K562 (cell line): Measurements from ENCODE around the gene SUN5. TPM values are rescaled to one million over a fixed set of nuclear protein-coding genes. Genes with fewer than 3 reads are reported as not detected.

Source experiments
- ATAC-seq: fragments of 200-7000 bp; cut with Tn5 transposase; 3 replicates; pipeline ENCODE4 v1.9.1; 2020; ENCODE audit warnings: moderate library complexity
- BruUV-seq: library from RNA; stranded (reverse); fragments of 400-500 nt; replicated peaks from 2 replicates; lab custom pipeline; 2021; lab: Mats Ljungman, UMichigan
- CTCF ChIA-PET: fragments of 300-600 bp; formaldehyde crosslinking; extraction: SDS; loops from one replicate; lab custom pipeline; 2021; ENCODE audit warnings: low intra/inter-chr PET ratio; lab: Yijun Ruan, JAX
- POLR2A ChIA-PET: fragments of 300-600, 350-650 bp; sonication (Branson Sonifier 250); formaldehyde crosslinking; extraction: SDS; loops from one replicate; lab custom pipeline; 2021; ENCODE audit warnings: antibody characterized with exemption, inconsistent platforms; lab: Yijun Ruan, JAX
- DNase-seq, 4 experiments: peaks; one replicate each; pipeline versions ENCODE4 v3.0.0 to v3.0.0-alpha.2; 2011 to 2018; ENCODE audit warnings: low spot score in 3 of 4, mixed read lengths in 3 of 4; ENCODE audit errors: extremely low read depth in 1 of 4
- FAIRE-seq: peaks from 2 replicates; lab custom pipeline; 2011; peaks lifted over from hg19 to GRCh38; lab: Jason Lieb, UNC
- H2AFZ ChIP-seq: 2 replicates; pipeline ENCODE4 v1.6.0; 2011; ENCODE audit warnings: low read depth, low read length, control low read depth, inconsistent platforms
- H3K27ac ChIP-seq: fragments of 200-600 bp; 3 replicates; pipeline ENCODE4 v1.8.0; 2011; ENCODE audit warnings: low read depth, mild to moderate bottlenecking, control low read depth, inconsistent platforms, low read length, moderate library complexity, mixed read lengths; ENCODE audit errors: extremely low read depth
- H3K27me3 ChIP-seq, 2 experiments: fragments of 300-600 bp in 1 of 2; 2 replicates in 1 of 2; 3 replicates in 1 of 2; pipeline versions ENCODE4 v1.6.0 to v1.8.0; 2011; ENCODE audit warnings: inconsistent platforms in 2 of 2, low read length in 2 of 2, mild to moderate bottlenecking in 1 of 2, mixed read lengths in 1 of 2, moderate library complexity in 1 of 2; ENCODE audit not compliant: control insufficient read depth in 2 of 2, insufficient read depth in 2 of 2
- H3K36me3 ChIP-seq: fragments of 300-600 bp; 3 replicates; pipeline ENCODE4 v1.8.0; 2011; ENCODE audit warnings: mild to moderate bottlenecking, low read length, inconsistent platforms; ENCODE audit not compliant: control insufficient read depth, insufficient read depth
- H3K4me1 ChIP-seq, 2 experiments: fragments of 200-600 bp in 1 of 2; replicated peaks in 1 of 2; 2 replicates in 1 of 2; 3 replicates in 1 of 2; pipeline versions ENCODE4 v1.5.1 to v1.8.0; 2011; ENCODE audit warnings: inconsistent platforms in 2 of 2, low read length in 2 of 2, mild to moderate bottlenecking in 1 of 2, mixed read lengths in 1 of 2, moderate library complexity in 1 of 2; ENCODE audit not compliant: control insufficient read depth in 2 of 2, insufficient read depth in 2 of 2
- H3K4me2 ChIP-seq: 2 replicates; pipeline ENCODE4 v1.6.1; 2011; ENCODE audit warnings: low read length, control low read depth, inconsistent platforms, mixed read lengths; ENCODE audit not compliant: insufficient read depth
- H3K4me3 ChIP-seq: fragments of 200-600 bp; sonication (generic), shearing (Covaris generic); 2 replicates; pipeline ENCODE4 v1.5.1; 2016; ENCODE audit warnings: control low read depth, inconsistent platforms
- H3K79me2 ChIP-seq: fragments of 200-600 bp; 3 replicates; pipeline ENCODE4 v1.8.0; 2011; ENCODE audit warnings: low read length, inconsistent platforms; ENCODE audit not compliant: control insufficient read depth, insufficient read depth
- H3K9ac ChIP-seq, 2 experiments: 2 replicates each; pipeline versions ENCODE4 v1.6.0 to v1.6.1; 2011; ENCODE audit warnings: low read depth in 2 of 2, low read length in 2 of 2, control low read depth in 1 of 2, inconsistent platforms in 1 of 2, mild to moderate bottlenecking in 1 of 2, mixed read lengths in 1 of 2; ENCODE audit not compliant: insufficient read depth in 1 of 2
- H3K9me1 ChIP-seq: one replicate; pipeline ENCODE4 v1.6.0; 2011; ENCODE audit warnings: inconsistent platforms, mild to moderate bottlenecking, low read length, moderate library complexity; ENCODE audit not compliant: control insufficient read depth, insufficient read depth
- H3K9me3 ChIP-seq: replicated peaks from 2 replicates; pipeline ENCODE4 v1.5.1; 2011; ENCODE audit warnings: low read depth, low read length, inconsistent platforms; ENCODE audit not compliant: control insufficient read depth, insufficient read depth
- H4K20me1 ChIP-seq: replicated peaks from 2 replicates; pipeline ENCODE4 v1.6.1; 2011; ENCODE audit warnings: low read length, inconsistent platforms, mixed read lengths; ENCODE audit not compliant: control insufficient read depth, insufficient read depth
- ARID2 ChIP-seq: fragments of 450-650 bp; IDR thresholded peaks from 2 replicates; pipeline ENCODE4 v1.6.1; 2017; ENCODE audit warnings: antibody characterized with exemption, mild to moderate bottlenecking
- ETS2 ChIP-seq: IDR thresholded peaks from 2 replicates; pipeline ENCODE4 v1.6.1; 2016; ENCODE audit warnings: borderline replicate concordance, missing genetic modification characterization, mild to moderate bottlenecking, moderate library complexity, missing compliant biosample characterization; ENCODE audit not compliant: poor library complexity, severe bottlenecking
- HDAC1 ChIP-seq, 2 experiments: fragments of 450-650 bp; IDR thresholded peaks; 2 replicates each; pipeline ENCODE4 v1.6.1; 2016 to 2017; ENCODE audit warnings: inconsistent platforms in 1 of 2, mild to moderate bottlenecking in 1 of 2, moderate library complexity in 1 of 2
- KLF6 ChIP-seq: fragments of 250-450 bp; sonication (Bioruptor Pico); IDR thresholded peaks from 2 replicates; pipeline ENCODE4 v1.4.0; 2020; ENCODE audit warnings: mild to moderate bottlenecking, moderate library complexity, borderline replicate concordance
- LEF1 ChIP-seq: fragments of 450-650 bp; IDR thresholded peaks from 2 replicates; pipeline ENCODE4 v1.6.1; 2016; ENCODE audit warnings: mild to moderate bottlenecking
- MEIS2 ChIP-seq: fragments of 450-650 bp; IDR thresholded peaks from 2 replicates; pipeline ENCODE4 v1.6.1; 2014; ENCODE audit warnings: mild to moderate bottlenecking; ENCODE audit not compliant: partially characterized antibody
- NFE2 ChIP-seq: IDR thresholded peaks from 2 replicates; pipeline ENCODE4 v1.6.1; 2014; ENCODE audit warnings: antibody characterized with exemption, low read depth
- PHTF2 ChIP-seq: fragments of 250-450 bp; sonication (Bioruptor Pico); IDR thresholded peaks from 2 replicates; pipeline ENCODE4 v1.5.0; 2021; ENCODE audit warnings: mild to moderate bottlenecking
- PRPF4 ChIP-seq: fragments of 200-400 bp; formaldehyde crosslinking; IDR thresholded peaks from one replicate; pipeline ENCODE4 v1.6.1; 2017; ENCODE audit warnings: low read length, low read depth, mild to moderate bottlenecking; ENCODE audit not compliant: insufficient read depth, poor library complexity, severe bottlenecking
- SAFB2 ChIP-seq: fragments of 200-400 bp; formaldehyde crosslinking; IDR thresholded peaks from 2 replicates; pipeline ENCODE4 v1.6.1; 2018; ENCODE audit warnings: borderline replicate concordance, low read length, low read depth, moderate library complexity; ENCODE audit not compliant: severe bottlenecking
- SMARCB1 ChIP-seq: IDR thresholded peaks from 2 replicates; pipeline ENCODE4 v1.6.1; 2011; ENCODE audit warnings: improper control_type of control experiment, low read depth; ENCODE audit not compliant: insufficient read length
- ZNF134 ChIP-seq: fragments of 250-450 bp; sonication (Bioruptor Pico); conservative IDR thresholded peaks from 2 replicates; pipeline ENCODE4 v1.4.0; 2020
- ZNF764 ChIP-seq: fragments of 250-450 bp; sonication (Bioruptor Pico); IDR thresholded peaks from 2 replicates; pipeline ENCODE4 v1.4.0; 2020; ENCODE audit warnings: low read depth, mild to moderate bottlenecking, moderate library complexity
- WGBS: fragments of 100-300 bp; shearing (Covaris generic); methylation state at CpG from one replicate; pipeline ENCODE4 v1.1.6; 2016; ENCODE audit warnings: low coverage, mixed read lengths; ENCODE audit not compliant: insufficient coverage; ENCODE audit errors: missing lambda C conversion rate; 5-methylcytosine and 5-hydroxymethylcytosine counted together
- in situ Hi-C: fragments of 300-500 bp; cut with MboI; formaldehyde crosslinking; loops from 4 replicates; pipeline ENCODE4 v1.15.0; 2018; ENCODE audit warnings: inconsistent platforms, mixed read lengths
- intact Hi-C: fragments of 100-400 bp; cut with micrococcal nuclease; formaldehyde crosslinking; loops from 2 replicates; pipeline ENCODE4 v1.14.2; 2022
- polyA plus RNA-seq, 8 experiments: library from polyadenylated mRNA; depleted of rRNA in 4 of 8; stranded (reverse) in 5 of 8; unstranded in 3 of 8; fragments of >200 nt; fragmentation: Nextera tagmentation in 2 of 8; fragmentation: Illumina TruSeq in 1 of 8; extraction: Ambion mirVana in 2 of 8; extraction: Trizol in 1 of 8; gene quantifications; 2 replicates each; pipeline versions ENCODE4 v1.2.1 to v1.2.3, GENCODE V29; 2011 to 2014; ENCODE audit warnings: inconsistent platforms in 1 of 8, missing spikeins in 1 of 8
- total RNA-seq, 7 experiments: library from RNA; depleted of rRNA in 6 of 7; stranded (reverse); fragments of >200 nt in 6 of 7; fragmentation: Illumina TruSeq in 2 of 7; extraction: Trizol in 2 of 7; gene quantifications; 2 replicates each; pipeline versions ENCODE4 v1.2.1 to v1.2.3, GENCODE V29; 2011 to 2021; ENCODE audit warnings: low replicate concordance in 1 of 7
- TF ChIP-seq, protein P1 (sequence below): sonication (generic); formaldehyde crosslinking; IDR thresholded peaks from 2 replicates; pipeline ENCODE4 v1.8.1; 2023; ENCODE audit warnings: mild to moderate bottlenecking, missing genetic modification reagents
- TF ChIP-seq, protein P2 (sequence below): fragments of 450-650 bp; IDR thresholded peaks from 2 replicates; pipeline ENCODE4 v1.6.1; 2018; ENCODE audit not compliant: partially characterized antibody
- TF ChIP-seq, protein P3 (sequence below): fragments of 450-650 bp; IDR thresholded peaks from 2 replicates; pipeline ENCODE4 v1.6.1; 2018; ENCODE audit warnings: mild to moderate bottlenecking, low read depth; ENCODE audit not compliant: partially characterized antibody

Gene SUN5
- total and polyA plus RNA-seq, 9 of the 15 experiments (the other 6 are each of a cell fraction or from before 2014, with no cell fraction given), result not detected

DNA sequence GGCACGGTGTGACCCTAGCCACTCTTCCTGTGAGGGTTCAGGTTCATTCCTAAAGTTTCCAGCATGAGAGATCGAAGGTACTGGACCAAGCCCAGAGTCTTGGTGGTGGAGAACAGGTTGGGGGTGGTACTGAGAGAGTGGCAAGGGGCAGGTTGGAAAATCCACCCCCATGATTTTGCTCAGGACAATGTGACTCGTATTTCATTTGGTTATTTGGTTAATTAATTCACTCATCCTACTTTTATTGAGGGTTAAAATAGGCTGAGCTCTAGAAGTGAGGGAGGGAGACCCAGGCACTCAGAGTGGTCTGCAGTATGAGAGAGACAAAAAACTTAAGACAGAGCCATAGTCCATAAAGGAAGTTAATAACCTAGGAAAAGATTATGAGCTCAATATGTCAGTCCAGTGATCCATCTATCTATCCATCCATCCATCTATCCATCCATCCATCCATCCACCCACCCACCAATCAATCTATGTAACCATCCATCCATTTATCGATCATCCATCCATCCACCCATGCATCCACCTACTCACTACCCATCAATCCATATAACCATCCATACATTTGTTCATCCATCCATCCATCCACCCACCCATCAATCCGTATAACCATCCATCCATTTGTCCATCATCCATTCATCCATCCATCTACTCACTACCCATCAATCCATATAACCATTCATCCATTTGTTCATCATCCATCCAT lies 20.5 kb upstream of the SUN5 start:
- intact Hi-C loops, result no loop called here
- ChIA-PET CTCF (no interaction called here), POLR2A (no interaction called here)
- 0% methylated on average over 5 of the region's 5 CpGs for WGBS
- in situ Hi-C loops, result no loop called here
- Histone ChIP-seq H3K9ac (no peak overlapping the region), H3K27me3 (peaks cover 2 to 12% of the 10 kb centered on the region in 2 experiments; a peak in 3 of 5 replicates), H3K27ac (no peak overlapping the region), H3K4me2 (no peak overlapping the region), H3K4me3 (no peak overlapping the region), H3K9me3 (no peaks in the 10 kb centered on the region), H2AFZ (no peak overlapping the region), H4K20me1 (no peaks in the 10 kb centered on the region; the same call in 1 of the 2 replicates), H3K79me2 (no peaks in the 10 kb centered on the region), H3K36me3 (no peaks in the 10 kb centered on the region), H3K9me1 (no peaks in the 10 kb centered on the region), H3K4me1 (no peaks in the 10 kb centered on the region)
- no TSS peak for BruUV-seq
- DNase-seq (no peak), ATAC-seq (no peak), FAIRE-seq (no peak)
- TF ChIP-seq MEIS2, result no peak
- no peak for TF ChIP-seq HDAC1 (IDR thresholded peaks at IDR 0.05)
- TF ChIP-seq, protein P1, sequence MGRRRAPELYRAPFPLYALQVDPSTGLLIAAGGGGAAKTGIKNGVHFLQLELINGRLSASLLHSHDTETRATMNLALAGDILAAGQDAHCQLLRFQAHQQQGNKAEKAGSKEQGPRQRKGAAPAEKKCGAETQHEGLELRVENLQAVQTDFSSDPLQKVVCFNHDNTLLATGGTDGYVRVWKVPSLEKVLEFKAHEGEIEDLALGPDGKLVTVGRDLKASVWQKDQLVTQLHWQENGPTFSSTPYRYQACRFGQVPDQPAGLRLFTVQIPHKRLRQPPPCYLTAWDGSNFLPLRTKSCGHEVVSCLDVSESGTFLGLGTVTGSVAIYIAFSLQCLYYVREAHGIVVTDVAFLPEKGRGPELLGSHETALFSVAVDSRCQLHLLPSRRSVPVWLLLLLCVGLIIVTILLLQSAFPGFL (CRISPR knock-in tag), result no peak
- no peak for TF ChIP-seq PHTF2 (CRISPR knock-in tag)
- TF ChIP-seq, protein P2, sequence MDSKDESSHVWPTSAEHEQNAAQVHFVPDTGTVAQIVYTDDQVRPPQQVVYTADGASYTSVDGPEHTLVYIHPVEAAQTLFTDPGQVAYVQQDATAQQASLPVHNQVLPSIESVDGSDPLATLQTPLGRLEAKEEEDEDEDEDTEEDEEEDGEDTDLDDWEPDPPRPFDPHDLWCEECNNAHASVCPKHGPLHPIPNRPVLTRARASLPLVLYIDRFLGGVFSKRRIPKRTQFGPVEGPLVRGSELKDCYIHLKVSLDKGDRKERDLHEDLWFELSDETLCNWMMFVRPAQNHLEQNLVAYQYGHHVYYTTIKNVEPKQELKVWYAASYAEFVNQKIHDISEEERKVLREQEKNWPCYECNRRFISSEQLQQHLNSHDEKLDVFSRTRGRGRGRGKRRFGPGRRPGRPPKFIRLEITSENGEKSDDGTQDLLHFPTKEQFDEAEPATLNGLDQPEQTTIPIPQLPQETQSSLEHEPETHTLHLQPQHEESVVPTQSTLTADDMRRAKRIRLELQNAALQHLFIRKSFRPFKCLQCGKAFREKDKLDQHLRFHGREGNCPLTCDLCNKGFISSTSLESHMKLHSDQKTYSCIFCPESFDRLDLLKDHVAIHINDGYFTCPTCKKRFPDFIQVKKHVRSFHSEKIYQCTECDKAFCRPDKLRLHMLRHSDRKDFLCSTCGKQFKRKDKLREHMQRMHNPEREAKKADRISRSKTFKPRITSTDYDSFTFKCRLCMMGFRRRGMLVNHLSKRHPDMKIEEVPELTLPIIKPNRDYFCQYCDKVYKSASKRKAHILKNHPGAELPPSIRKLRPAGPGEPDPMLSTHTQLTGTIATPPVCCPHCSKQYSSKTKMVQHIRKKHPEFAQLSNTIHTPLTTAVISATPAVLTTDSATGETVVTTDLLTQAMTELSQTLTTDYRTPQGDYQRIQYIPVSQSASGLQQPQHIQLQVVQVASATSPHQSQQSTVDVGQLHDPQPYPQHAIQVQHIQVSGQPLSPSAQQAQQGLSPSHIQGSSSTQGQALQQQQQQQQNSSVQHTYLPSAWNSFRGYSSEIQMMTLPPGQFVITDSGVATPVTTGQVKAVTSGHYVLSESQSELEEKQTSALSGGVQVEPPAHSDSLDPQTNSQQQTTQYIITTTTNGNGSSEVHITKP, result no peak
- TF ChIP-seq SAFB2, result no peak
- TF ChIP-seq ZNF764 (CRISPR knock-in tag), result no peak
- TF ChIP-seq SMARCB1, result no peak
- no peak for TF ChIP-seq ARID2
- no peak for TF ChIP-seq NFE2
- TF ChIP-seq, protein P3, sequence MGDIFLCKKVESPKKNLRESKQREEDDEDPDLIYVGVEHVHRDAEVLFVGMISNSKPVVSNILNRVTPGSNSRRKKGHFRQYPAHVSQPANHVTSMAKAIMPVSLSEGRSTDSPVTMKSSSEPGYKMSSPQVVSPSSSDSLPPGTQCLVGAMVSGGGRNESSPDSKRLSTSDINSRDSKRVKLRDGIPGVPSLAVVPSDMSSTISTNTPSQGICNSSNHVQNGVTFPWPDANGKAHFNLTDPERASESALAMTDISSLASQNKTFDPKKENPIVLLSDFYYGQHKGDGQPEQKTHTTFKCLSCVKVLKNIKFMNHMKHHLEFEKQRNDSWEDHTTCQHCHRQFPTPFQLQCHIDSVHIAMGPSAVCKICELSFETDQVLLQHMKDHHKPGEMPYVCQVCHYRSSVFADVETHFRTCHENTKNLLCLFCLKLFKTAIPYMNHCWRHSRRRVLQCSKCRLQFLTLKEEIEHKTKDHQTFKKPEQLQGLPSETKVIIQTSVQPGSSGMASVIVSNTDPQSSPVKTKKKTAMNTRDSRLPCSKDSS, result no peak
- no peak for TF ChIP-seq ETS2 (tag)
- no peak for TF ChIP-seq KLF6 (CRISPR knock-in tag)
- no peak for TF ChIP-seq ZNF134
- no peak for TF ChIP-seq LEF1
- no peak for TF ChIP-seq PRPF4
